Upper lobe of right lung (tissue), 1 donor: Measurements from ENCODE around the gene CTDSP1. TPM values are rescaled to one million over a fixed set of nuclear protein-coding genes. Genes with fewer than 3 reads are reported as not detected.

Experiments
- ATAC-seq: fragments of 200-7000 bp; cut with Tn5 transposase; one replicate; pipeline ENCODE4 v1.9.1; 2020; ENCODE audit warnings: mild to moderate bottlenecking, moderate library complexity
- DNase-seq: peaks from one replicate; pipeline ENCODE4 v3.0.0-alpha.2; 2020
- H3K27ac ChIP-seq: fragments of 200-600 bp; one replicate; pipeline ENCODE4 v1.8.0; 2022
- H3K27me3 ChIP-seq: fragments of 200-600 bp; one replicate; pipeline ENCODE4 v1.8.0; 2022; ENCODE audit warnings: mild to moderate bottlenecking
- H3K36me3 ChIP-seq: fragments of 200-600 bp; one replicate; pipeline ENCODE4 v1.8.0; 2022
- H3K4me1 ChIP-seq: fragments of 200-600 bp; one replicate; pipeline ENCODE4 v1.8.0; 2022
- H3K4me3 ChIP-seq: fragments of 200-600 bp; one replicate; pipeline ENCODE4 v1.8.0; 2022; ENCODE audit warnings: mild to moderate bottlenecking
- H3K9me3 ChIP-seq: fragments of 200-600 bp; one replicate; pipeline ENCODE4 v1.8.0; 2022
- intact Hi-C: fragments of 100-400 bp; cut with DNase I; formaldehyde crosslinking; loops from one replicate; pipeline ENCODE4 v1.11.0; 2022
- total RNA-seq: library from RNA; stranded (reverse); fragmentation: NEBNext Ultra II Directional; extraction: Animal tissue kit (Norgen Biotek cat#: 25700); gene quantifications from one replicate; pipeline ENCODE4 v1.2.1, GENCODE V29; 2021
- TF ChIP-seq, protein P1 (sequence below): fragments of 200-600 bp; IDR thresholded peaks from one replicate; pipeline ENCODE4 v1.8.0; 2022; ENCODE audit warnings: antibody characterized with exemption
- donor health status: DM: no; HTN: yes; CAD: no; lungs with severe emphysema.

The CTDSP1 gene
- total RNA-seq, 1 donor from 2014 or later: 169 TPM

DNA sequence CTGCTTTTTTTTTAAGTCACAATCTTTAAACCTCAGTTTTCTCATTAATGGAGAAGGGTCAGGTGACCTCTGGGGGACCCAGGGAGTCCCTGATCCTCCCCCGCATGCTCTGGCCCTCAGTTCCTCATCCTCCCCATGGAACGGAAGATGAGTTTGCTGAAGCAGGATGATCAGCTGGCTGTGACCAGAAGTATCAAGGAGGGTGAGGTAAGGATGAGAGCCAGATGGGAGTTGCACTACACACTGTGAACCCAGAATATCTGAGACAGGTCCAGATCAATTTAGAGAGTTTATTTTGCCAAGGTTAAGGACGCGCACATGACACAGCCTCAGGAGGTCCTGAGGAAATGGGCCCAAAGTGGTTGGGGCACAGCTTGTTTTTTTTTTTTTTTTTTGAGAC, 39.2 kb upstream of the CTDSP1 start:
- H3K27me3 ChIP-seq: no peaks in the 10 kb centered on the region
- ATAC-seq (peak; percentile 82), DNase-seq (peak; percentile 78)
- H3K27ac ChIP-seq: no peak overlapping the region
- H3K9me3 ChIP-seq: no peaks in the 10 kb centered on the region
- no peak overlapping the region for H3K4me3 ChIP-seq
- H3K36me3 ChIP-seq: no peaks in the 10 kb centered on the region
- TF ChIP-seq, protein P1, sequence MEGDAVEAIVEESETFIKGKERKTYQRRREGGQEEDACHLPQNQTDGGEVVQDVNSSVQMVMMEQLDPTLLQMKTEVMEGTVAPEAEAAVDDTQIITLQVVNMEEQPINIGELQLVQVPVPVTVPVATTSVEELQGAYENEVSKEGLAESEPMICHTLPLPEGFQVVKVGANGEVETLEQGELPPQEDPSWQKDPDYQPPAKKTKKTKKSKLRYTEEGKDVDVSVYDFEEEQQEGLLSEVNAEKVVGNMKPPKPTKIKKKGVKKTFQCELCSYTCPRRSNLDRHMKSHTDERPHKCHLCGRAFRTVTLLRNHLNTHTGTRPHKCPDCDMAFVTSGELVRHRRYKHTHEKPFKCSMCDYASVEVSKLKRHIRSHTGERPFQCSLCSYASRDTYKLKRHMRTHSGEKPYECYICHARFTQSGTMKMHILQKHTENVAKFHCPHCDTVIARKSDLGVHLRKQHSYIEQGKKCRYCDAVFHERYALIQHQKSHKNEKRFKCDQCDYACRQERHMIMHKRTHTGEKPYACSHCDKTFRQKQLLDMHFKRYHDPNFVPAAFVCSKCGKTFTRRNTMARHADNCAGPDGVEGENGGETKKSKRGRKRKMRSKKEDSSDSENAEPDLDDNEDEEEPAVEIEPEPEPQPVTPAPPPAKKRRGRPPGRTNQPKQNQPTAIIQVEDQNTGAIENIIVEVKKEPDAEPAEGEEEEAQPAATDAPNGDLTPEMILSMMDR: no peak
- intact Hi-C loops: no loop called here
- H3K4me1 ChIP-seq: no peaks in the 10 kb centered on the region

DNA sequence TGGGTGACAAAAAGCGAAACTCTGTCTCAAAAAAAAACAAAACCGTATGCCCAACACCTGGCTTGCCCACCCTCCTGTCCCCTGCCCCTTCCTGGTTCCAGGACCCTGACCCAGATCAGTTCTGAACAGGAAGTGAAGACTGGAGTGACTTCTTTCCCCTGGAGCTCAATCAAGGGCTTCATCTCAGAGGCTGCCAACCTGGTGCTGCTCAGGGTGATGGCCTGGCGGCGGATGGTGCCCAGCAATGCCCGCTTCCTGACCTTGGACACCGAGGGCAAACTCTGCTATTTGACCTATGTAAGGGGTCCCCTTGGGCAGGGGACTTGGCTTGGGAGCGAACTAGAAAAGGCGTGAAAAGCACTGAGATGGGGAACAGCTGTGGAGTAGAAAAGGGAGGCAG, 37.1 kb upstream of the CTDSP1 start:
- no peaks in the 10 kb centered on the region for H3K27me3 ChIP-seq
- no peak overlapping the region for H3K4me3 ChIP-seq
- no peak overlapping the region for H3K27ac ChIP-seq
- no peak for ATAC-seq
- intact Hi-C loops: no loop called here
- H3K4me1 ChIP-seq: no peaks in the 10 kb centered on the region
- no peaks in the 10 kb centered on the region for H3K36me3 ChIP-seq
- TF ChIP-seq, protein P1: no peak
- no peak for DNase-seq
- no peaks in the 10 kb centered on the region for H3K9me3 ChIP-seq

DNA sequence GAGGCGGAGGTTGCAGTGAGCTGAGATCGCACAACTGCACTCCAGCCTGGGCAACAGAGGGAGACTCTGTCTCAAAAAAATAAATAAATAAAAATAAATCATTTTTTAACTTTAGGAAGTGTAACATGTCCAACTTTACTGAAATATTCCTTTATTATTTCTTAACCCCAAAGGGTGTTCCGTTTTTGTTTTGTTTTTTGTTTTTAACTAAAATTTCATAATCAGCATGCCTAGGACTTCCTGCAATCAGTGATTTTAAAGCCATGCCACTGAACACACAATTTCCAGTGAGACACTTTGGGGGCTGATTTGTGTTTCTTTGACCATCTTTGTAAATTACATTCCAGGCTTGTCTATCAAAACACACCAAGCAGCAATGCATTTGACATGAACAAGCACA, 35.9 kb upstream of the CTDSP1 start:
- Histone ChIP-seq H3K9me3 (no peaks in the 10 kb centered on the region), H3K4me3 (no peak overlapping the region), H3K36me3 (no peaks in the 10 kb centered on the region), H3K27ac (peak overlapping the region; percentile 32), H3K4me1 (peaks cover 6% of the 10 kb centered on the region), H3K27me3 (no peaks in the 10 kb centered on the region)
- DNase-seq (no peak), ATAC-seq (no peak)
- TF ChIP-seq, protein P1: no peak
- intact Hi-C loops: no loop called here

DNA sequence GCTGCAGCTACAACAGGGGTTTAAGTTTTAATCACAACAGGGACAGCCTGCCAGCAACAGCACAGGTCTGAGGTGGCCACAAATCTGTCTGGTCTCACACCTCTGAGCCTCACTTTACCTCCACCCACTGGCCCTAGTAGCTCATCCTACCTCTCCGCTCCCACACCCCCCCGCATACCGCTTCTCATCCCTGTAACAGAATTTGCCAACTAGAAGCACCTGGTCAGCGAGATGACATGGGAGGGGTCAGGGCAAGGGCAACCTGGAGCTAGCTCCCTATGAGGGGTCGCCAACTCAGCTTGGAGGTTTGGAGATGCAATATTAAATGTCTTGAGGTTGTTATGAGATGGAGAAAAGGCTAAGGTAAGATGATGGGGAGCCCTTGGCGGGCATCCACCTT, 35.5 kb upstream of the CTDSP1 start:
- intact Hi-C loops: no loop called here
- ATAC-seq (no peak), DNase-seq (no peak)
- H3K9me3 ChIP-seq: no peaks in the 10 kb centered on the region
- no peaks in the 10 kb centered on the region for H3K36me3 ChIP-seq
- TF ChIP-seq, protein P1: no peak
- H3K27ac ChIP-seq: peak overlapping the region; percentile 32
- H3K4me3 ChIP-seq: no peak overlapping the region
- H3K27me3 ChIP-seq: no peaks in the 10 kb centered on the region
- peaks cover 11% of the 10 kb centered on the region for H3K4me1 ChIP-seq

DNA sequence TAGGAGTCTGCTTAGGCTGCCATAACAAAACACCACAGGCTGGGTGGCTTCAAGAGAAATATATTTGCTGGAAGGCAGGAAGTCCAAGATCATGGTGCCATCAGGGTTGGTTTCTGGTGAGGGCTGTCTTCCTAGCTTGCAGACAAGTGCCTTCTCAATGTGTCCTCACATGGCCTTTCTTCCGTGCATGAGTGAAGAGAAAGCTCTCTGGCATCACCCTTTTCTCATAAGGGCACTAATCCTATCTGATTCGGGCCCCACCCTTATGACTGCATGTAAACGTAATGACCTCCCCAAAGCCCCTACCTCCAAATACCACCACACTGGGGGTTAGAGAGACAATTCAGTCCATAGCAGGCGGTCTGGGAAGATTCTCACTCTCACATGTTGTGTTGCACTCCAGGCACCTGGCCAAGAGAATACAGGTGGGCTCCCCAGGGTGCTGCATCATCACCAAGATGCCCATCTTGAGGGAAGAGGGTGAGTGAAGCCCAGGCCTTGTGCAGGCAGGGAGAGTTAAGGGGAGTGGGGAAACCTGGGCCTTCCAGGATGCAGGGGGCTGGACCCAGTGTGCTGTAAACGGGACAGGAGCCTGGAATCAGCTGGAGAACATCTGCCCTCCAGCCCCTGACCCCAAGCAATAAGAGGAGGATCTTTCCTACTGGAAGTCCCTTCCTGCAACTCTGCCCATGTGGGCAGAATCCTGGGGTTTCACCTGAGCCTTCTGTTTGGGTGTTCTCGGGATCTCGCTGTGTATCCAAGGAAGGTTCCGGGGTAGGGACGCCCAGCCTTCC, 32.9 kb upstream of the CTDSP1 start:
- TF ChIP-seq, protein P1: no peak
- Histone ChIP-seq H3K9me3 (no peaks in the 10 kb centered on the region), H3K36me3 (no peaks in the 10 kb centered on the region), H3K27me3 (no peaks in the 10 kb centered on the region), H3K27ac (peak overlapping the region; percentile 98), H3K4me1 (peaks cover 36% of the 10 kb centered on the region), H3K4me3 (peak overlapping the region; percentile 65)
- ATAC-seq: no peak
- no peak for DNase-seq
- intact Hi-C loops: no loop called here
